Astrocyte of the spinal cord (primary cell): ENCODE measurements around the gene SMAD6.
"Not testable (repeated sequence)": the region's sequence is repeated elsewhere in the genome, so short reads cannot be mapped to it uniquely, and the experiment has no call there.

Experiments used
- DNase-seq: peaks from one replicate; pipeline ENCODE4 v3.0.0; 2011; ENCODE audit warnings: low read depth, low spot score
- H3K4me3 ChIP-seq: 2 replicates; pipeline ENCODE4 v1.5.1; 2011; ENCODE audit warnings: low read depth, mild to moderate bottlenecking, low read length, moderate library complexity
- in situ Hi-C: cut with HindIII; loops from 2 replicates; pipeline ENCODE4 v1.10.0; 2017; ENCODE audit warnings: low sequenced_read_pairs
- TF ChIP-seq, protein P1 (sequence below): IDR thresholded peaks from 2 replicates; pipeline ENCODE4 v1.5.1; 2012; ENCODE audit warnings: low read depth, mild to moderate bottlenecking, low read length, inconsistent platforms

The SMAD6 gene

GRCh38 chr15:66757521-66757920, 55.5 kb downstream of the SMAD6 start:
- in situ Hi-C loops, result no loop called here
- TF ChIP-seq, protein P1, sequence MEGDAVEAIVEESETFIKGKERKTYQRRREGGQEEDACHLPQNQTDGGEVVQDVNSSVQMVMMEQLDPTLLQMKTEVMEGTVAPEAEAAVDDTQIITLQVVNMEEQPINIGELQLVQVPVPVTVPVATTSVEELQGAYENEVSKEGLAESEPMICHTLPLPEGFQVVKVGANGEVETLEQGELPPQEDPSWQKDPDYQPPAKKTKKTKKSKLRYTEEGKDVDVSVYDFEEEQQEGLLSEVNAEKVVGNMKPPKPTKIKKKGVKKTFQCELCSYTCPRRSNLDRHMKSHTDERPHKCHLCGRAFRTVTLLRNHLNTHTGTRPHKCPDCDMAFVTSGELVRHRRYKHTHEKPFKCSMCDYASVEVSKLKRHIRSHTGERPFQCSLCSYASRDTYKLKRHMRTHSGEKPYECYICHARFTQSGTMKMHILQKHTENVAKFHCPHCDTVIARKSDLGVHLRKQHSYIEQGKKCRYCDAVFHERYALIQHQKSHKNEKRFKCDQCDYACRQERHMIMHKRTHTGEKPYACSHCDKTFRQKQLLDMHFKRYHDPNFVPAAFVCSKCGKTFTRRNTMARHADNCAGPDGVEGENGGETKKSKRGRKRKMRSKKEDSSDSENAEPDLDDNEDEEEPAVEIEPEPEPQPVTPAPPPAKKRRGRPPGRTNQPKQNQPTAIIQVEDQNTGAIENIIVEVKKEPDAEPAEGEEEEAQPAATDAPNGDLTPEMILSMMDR, result no peak
- no peak overlapping the region for H3K4me3 ChIP-seq
- DNase-seq, result no peak

GRCh38 chr15:66758217-66758616, 56.2 kb downstream of the SMAD6 start:
- in situ Hi-C loops, H3K4me3 ChIP-seq, DNase-seq: not testable (repeated sequence)

DNA sequence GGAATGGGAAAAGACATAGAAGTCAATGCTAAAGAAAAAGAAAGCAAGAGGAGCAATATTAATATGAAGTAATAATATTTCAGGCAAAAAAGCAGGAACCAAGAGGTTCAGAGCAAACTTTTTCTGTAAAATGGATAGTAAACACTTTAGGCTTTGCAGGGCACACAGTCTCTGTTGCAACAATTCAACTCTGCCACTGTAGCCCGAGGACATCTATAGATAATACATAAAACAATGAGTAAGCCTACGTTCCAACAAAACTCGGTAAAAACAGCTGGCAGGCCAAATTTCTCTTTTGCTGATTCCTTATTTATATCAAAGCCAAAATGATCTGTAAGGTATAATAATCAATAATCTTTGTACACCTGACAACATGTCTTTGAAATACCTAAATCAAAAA, 56.8 kb downstream of the SMAD6 start:
- in situ Hi-C loops, result no loop called here
- no peak for DNase-seq

GRCh38 chr15:66760097-66760967, 58.3 kb downstream of the SMAD6 start:
- TF ChIP-seq, protein P1, result no peak
- in situ Hi-C loops, result no loop called here
- no peak for DNase-seq
- no peak overlapping the region for H3K4me3 ChIP-seq

More for the DNA sequence above, 56.8 kb downstream of the SMAD6 start:
- TF ChIP-seq, protein P1, result no peak
- H3K4me3 ChIP-seq, result no peak overlapping the region

DNA sequence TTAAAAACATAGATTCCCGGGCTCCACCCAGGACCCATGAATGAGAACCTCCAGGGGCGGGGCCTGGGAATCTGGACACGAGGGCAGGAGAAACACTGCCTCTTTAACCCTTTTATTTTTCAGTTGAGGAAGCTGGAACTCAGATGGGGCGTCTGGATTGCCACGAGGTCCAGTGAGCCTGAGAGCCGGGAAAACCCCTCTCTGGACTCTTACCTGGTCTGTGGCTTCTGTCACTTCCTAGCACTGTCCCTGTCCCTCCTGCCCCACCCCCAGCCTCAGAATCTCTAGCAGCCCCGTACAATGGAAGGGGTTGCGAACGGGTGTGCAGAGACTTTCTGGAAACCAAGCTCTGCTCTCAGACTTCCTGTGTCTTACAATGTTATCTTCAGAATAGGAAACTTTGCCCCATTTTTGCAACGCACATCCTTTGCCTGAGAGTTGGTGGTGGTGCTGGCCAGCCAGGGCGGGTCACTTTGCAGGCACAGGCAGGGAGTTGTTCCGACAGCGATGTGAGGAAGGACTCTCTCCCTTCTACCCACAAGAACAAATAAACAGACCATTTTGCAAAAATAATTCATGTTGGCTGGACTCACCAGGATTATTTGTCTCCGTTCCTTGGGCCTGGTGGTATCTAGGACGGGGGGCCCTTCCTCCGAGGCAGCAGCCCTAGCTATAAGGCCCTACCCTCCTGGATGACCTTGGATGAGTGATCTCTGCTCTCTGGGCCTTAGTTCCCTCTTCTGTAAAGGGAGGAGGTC, 59.1 kb downstream of the SMAD6 start:
- TF ChIP-seq, protein P1, result no peak
- H3K4me3 ChIP-seq, result no peak overlapping the region
- in situ Hi-C loops, result no loop called here
- DNase-seq, result peak; percentile 25

GRCh38 chr15:66761726-66762595, 59.9 kb downstream of the SMAD6 start:
- peak; percentile 43 for DNase-seq
- in situ Hi-C loops, result no loop called here
- no peak overlapping the region for H3K4me3 ChIP-seq
- TF ChIP-seq, protein P1, result no peak
